Measurements from ENCODE around the gene SH3BP4.
"Not testable (repeated sequence)": the region's sequence is repeated elsewhere in the genome, so short reads cannot be mapped to it uniquely, and the experiment has no call there.

The SH3BP4 gene

GRCh38 chr2:235042576-235043515, 91.0 kb downstream of the SH3BP4 start:
- DNase-seq, result no peak

DNA sequence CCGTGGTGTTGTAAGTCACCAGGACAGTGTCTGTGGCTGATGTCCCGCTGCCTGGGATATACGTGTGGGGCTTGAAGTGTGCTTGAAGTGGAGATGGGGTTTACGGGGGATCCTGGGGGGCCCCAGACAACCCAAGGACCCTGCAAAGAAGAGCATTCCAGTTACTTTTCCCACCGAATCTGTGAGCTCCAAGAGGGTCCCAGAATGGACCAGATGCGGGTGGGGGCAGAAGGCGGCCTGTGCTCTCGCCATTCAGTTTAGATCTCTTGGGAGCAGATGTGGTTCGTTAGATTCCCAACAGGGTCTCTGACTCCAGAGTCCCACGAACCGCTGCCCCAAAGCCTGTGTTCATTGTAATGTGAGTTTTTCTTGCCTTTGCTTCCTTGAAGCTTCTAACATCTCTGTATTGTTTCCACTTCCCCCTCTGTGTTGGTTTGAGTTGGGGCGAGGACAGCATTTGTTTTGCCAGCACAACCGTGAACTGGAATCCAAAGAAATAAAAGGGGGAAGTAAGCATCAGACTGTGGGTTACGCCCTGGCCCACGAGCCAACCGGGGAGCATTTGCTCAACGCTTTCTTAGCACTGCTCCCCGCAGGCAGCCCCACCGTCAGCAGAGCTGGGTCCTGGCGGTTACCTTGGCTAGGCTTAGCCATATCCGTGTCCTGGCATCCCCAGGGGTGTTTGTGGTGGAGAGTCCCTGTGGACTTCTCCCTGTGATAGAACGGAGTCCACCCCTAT, 92.1 kb downstream of the SH3BP4 start:
- no peak for DNase-seq

DNA sequence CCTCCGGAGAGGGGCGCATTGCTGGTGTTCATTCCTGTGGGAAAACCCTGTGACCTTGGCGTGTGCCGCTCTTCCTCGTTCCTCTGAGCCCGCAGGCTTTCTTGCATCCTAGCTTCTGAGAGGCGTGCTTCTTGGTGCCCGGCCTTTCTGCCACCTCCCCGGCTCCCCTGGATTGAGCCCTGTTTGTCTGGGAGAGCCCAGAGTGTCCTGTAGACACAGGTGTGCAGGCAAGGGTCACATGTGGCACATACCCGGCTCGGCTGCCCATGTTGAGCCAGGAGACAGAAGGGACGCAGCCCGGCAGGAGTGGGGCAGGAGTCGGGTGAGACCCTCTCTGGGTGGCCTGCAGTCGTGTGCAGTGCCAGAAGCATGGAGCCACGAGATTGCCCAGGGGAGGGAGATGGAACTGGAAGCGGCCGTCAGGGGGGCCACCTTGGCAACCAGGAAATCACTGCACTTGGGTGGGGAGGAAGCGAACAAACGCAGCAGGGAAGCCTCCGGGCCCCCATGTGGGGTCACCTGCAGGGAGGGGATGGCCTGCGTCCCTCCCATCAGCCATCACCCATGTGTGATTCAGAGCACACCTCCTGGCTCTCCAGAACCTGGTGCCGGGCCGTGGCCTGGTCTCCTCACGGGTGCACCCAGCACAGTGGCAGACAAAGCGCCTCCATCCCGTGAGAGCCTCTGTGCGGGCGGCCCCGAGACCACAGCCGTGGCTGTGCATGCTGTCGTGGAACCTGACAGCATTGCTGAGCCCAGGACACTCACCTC, 92.9 kb downstream of the SH3BP4 start:
- no peak for DNase-seq

GRCh38 chr2:235045336-235045972, 93.6 kb downstream of the SH3BP4 start:
- no peak for DNase-seq

DNA sequence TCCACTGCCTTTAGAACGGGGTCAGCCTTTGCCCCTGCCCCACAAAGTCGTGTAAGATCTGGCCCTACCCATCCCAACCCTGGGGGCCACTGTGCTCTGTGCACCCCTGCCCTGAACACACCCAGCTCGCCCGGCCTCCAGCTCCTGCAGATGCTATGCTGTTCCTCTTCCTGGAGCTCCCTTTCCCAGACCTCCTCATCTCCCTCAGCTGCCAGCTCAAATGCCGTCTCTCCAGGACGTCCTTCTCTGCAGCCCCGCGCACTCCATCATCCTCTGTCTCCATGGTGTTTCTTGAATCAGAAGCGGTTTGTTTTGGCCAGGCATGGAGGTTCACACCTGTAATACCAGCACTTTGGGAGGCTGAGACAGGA, 94.1 kb downstream of the SH3BP4 start:
- no peak for DNase-seq

- DNase-seq, result no peak
Observed at GRCh38 chr2:235046589-235046988, 94.8 kb downstream of the SH3BP4 start.

- DNase-seq, result no peak
Observed at GRCh38 chr2:235047171-235048160, 95.6 kb downstream of the SH3BP4 start.

DNA sequence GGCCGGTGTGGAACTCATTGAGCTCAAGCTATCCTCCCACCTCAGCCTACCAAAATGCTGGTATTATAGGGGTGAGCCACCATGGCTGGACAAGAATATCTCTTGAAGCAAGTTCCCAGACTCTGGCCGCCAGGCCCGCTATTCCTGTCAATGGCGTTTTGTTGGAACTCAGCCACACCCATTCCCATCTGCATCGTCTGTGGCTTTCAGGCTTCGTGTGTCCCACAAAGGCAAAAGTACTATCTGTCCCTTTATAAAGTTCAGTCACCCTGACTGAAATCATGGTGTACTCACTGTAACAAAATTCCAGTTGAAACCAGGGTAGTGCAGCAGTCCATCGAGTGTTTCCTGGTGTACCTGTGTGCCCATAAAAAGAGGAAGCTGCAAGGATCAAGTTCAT, 96.7 kb downstream of the SH3BP4 start:
- DNase-seq, result no peak

DNA sequence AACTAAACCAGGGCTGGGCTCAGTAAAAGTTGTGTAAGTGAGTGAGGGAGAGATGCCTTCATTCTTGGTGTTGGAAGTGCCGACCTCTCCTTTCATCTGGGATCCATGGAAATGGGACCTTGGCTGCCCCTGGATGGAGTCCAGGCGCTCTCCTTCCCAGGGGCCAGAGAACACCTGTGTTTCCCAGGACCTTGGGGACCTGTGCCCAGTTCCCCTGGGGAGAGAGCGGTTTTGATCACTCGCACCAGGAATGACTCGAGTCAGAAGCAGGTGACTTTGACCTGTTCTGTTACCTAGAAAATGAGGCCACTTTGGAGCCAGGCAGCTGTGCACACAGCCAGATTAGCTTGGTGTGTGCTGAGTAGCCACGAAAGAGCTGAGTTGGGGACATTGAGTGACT, 97.3 kb downstream of the SH3BP4 start:
- peak in 1 of 3 experiments; percentile 33 for DNase-seq

DNA sequence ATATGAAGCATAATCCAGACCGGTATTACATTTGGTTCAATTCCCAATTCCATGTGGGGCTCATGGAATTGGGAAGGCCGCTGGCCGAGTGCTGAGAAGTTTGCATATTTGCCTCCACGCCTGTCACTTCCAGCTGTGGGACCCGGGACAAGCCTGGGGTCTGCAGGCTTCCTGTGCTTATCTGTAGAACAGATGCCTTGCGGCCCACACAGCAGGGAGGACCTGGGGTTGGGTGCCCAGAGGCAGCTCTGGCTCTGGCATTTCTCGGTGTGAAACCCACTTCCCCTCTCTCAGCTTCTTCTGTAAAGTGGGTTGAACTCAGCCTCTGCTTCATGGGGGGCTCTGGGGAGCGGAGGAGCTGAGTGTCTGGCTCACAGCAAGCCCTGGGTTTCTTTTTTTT, 97.9 kb downstream of the SH3BP4 start:
- no peak for DNase-seq

DNA sequence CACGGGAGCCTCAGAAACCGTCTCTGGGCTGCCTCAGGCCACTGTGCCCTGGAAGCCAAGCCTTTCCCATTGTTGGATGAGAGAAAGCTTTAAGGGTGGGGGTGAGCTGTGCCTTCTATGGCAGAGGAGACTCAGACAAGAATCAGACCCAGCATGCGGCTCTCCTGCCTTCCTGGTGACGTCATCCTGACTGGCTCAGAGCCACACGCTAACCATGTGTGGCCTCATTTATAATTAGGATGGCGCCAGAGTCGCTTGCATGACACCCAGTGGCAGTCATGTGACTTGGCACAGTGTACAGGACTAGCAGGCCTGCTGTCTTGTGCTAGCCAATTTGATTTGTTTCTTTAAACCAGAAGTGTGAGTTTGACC, 99.1 kb downstream of the SH3BP4 start:
- peak; percentile 15 to 97 (median 87) for DNase-seq

DNA sequence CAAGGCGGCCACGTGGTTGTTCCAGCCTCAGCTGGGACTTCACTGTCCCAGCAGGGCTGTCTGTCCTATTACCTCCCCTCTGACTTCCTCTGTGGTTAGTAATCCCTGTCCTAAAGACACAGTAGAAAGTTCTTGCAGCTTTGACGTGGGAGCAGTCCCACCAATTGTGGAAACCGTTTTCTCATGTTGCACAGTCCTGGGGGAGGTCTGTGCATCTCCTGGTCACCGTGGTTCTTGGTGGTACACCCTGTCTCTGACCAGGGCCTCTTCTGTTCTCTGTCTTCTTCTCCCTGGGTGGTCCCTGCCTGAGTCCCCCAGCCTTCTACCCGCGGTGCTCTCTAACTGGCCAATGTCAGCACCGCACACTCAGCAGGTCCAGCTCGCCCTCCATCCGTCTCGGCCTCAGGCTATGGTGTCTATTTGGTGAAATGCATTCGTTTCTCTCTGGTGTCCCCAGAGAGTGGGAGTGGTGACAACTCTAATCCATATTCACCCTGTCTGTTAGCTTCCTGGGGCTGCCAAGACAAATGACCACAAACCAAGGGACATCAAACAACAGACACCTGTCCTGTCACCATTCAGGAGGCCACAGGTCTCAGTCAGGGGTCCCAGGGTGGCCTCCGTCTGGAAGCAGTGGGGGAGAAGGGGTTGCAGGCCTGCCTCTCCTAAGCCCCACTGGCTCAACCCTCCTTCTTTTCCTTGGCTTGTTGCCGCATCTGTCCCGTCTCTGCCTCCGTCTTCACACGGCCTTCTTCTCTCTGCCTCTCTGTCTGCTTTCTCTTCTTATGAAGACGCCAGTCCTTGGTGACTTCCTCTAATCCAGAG, 99.8 kb downstream of the SH3BP4 start:
- DNase-seq, result peak in 1 of 3 experiments; percentile 27

DNA sequence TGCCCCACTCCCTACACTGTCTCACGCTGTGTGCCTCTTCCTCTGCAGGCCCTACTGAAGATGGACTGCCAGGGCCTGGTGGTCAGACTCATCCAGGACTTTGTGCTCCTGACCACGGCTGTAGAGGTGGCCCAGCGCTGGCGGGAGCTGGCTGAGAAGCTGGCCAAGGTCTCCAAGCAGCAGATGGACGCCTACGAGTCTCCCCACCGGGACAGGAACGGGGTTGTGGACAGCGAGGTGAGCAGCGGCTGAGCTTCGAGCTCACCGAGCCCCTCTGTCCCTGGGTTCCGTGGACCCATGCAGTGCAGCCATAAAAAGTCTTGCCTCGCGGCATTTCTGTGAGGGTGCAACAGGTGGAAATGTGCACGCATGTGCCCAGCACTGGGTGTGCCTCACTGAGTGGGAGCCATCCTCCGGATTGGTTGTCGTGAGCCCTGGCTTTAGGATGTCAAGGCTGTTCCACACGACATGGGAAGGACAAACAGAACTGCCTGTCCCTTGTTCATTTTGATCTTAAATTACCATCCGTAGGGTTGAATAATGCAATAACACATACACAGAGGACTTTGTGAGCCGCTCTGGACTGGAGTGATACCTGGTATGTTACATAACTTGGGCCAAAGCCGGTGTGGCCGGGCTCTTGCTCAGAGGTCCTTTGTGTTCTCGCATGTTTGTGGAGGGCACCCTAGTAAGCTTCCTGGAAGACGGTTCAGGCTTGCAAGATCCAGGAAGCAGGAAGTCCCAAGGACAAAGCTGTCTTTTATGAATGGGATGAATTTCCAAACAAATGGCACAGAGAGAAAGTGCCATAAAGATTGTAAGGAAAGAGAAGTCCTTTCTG, 100.9 kb downstream of the SH3BP4 start:
- DNase-seq, result no peak

- no peak for DNase-seq
Observed at GRCh38 chr2:235053651-235054050, 101.8 kb downstream of the SH3BP4 start.

DNA sequence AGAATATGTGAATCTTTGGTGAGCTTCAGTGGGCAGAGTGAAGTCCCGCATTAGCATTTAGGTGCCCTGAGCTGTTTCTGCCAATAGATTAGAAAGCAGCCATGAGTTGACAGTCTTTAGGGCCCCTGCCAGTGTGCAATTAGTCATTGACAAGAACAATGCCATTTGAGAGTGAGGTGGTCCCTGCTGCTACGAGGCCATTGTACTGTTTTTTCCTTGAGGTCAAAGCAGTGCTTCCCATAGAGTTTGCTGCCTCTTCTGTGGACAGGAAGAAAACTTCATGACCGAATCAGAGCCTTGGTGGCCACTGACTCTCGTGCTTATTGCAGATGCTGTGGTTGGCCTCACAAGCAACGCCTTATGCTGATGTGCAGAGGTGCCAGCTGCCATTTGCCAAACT, 102.7 kb downstream of the SH3BP4 start:
- no peak for DNase-seq

DNA sequence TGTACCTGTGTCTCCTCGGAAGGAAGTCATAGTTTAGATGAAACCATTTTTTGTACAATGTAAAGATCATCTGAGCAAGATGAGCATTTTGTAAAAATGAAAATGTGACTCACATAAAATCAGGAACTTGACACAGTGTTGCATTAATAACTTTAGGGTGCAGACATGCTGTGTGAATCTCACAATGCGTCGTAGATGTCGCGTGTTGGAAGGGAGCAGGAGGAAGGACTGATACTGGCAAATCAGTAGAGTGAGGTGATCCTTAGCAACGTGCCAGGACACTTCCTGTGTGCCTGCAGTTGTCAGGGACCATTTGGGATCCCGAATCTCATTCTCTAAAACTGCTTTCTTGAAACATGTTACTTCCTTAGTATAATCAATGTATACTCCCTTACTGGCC, 103.1 kb downstream of the SH3BP4 start:
- no peak for DNase-seq

GRCh38 chr2:235055891-235056516, 104.2 kb downstream of the SH3BP4 start:
- peak in 1 of 3 experiments; percentile 14 for DNase-seq

GRCh38 chr2:235056768-235057167, 105.0 kb downstream of the SH3BP4 start:
- no peak for DNase-seq

- DNase-seq, result not testable (repeated sequence)
Observed at GRCh38 chr2:235057616-235058015, 105.8 kb downstream of the SH3BP4 start.

Data from NCI-H1417 (cell line).